ENCODE measurements around the gene TIMP4.
A peak's percentile ranks its signal among the peaks of the same experiment; 100 is the strongest.

The TIMP4 gene

GRCh38 chr3:12158387-12159226 is at the start of gene TIMP4:
TSS of gene TIMP4 (minus strand) at chr3:12158912. CDS start at chr3:12158840, 72 bp downstream.
- no peak for DNase-seq (ENCODE audit: low spot score)

- DNase-seq (ENCODE audit: low spot score): no peak
These were observed 46.5 kb upstream of the TIMP4 start for GRCh38 chr3:12205171-12205570.

GRCh38 chr3:12201813-12202212 is 43.1 kb upstream of the TIMP4 start:
- DNase-seq (ENCODE audit: low spot score): no peak

GRCh38 chr3:12198301-12198700 is 39.6 kb upstream of the TIMP4 start:
- no peak for DNase-seq (ENCODE audit: low spot score)

- DNase-seq (ENCODE audit: low spot score): no peak
These were observed 38.8 kb upstream of the TIMP4 start for GRCh38 chr3:12197475-12197874.

GRCh38 chr3:12196684-12197083 is 38.0 kb upstream of the TIMP4 start:
- no peak for DNase-seq (ENCODE audit: low spot score)

GRCh38 chr3:12195231-12195630 is 36.5 kb upstream of the TIMP4 start:
- no peak for DNase-seq (ENCODE audit: low spot score)

GRCh38 chr3:12194669-12195161 is 36.0 kb upstream of the TIMP4 start:
- DNase-seq (ENCODE audit: low spot score): no peak

GRCh38 chr3:12194209-12194608 is 35.5 kb upstream of the TIMP4 start:
- DNase-seq (ENCODE audit: low spot score): peak; percentile 67

GRCh38 chr3:12193485-12194165 is 34.9 kb upstream of the TIMP4 start:
- no peak for DNase-seq (ENCODE audit: low spot score)

- no peak for DNase-seq (ENCODE audit: low spot score)
These were observed 34.2 kb upstream of the TIMP4 start for GRCh38 chr3:12192655-12193484.

GRCh38 chr3:12192173-12192572 is 33.5 kb upstream of the TIMP4 start:
- no peak for DNase-seq (ENCODE audit: low spot score)

- DNase-seq (ENCODE audit: low spot score): no peak
These were observed 32.8 kb upstream of the TIMP4 start for GRCh38 chr3:12191559-12191958.

- DNase-seq (ENCODE audit: low spot score): no peak
These were observed 32.1 kb upstream of the TIMP4 start for GRCh38 chr3:12190832-12191231.

- no peak for DNase-seq (ENCODE audit: low spot score)
These were observed 31.6 kb upstream of the TIMP4 start for GRCh38 chr3:12190221-12190807.

- DNase-seq (ENCODE audit: low spot score): no peak
These were observed 30.1 kb upstream of the TIMP4 start for GRCh38 chr3:12188681-12189287.

- no peak for DNase-seq (ENCODE audit: low spot score)
These were observed 29.6 kb upstream of the TIMP4 start for GRCh38 chr3:12188328-12188648.

GRCh38 chr3:12187448-12188327 is 29.0 kb upstream of the TIMP4 start:
- peak; percentile 65 for DNase-seq (ENCODE audit: low spot score)

- peak; percentile 20 for DNase-seq (ENCODE audit: low spot score)
These were observed 28.0 kb upstream of the TIMP4 start for GRCh38 chr3:12186515-12187286.

- no peak for DNase-seq (ENCODE audit: low spot score)
These were observed 27.3 kb upstream of the TIMP4 start for GRCh38 chr3:12186046-12186445.
